OCI-LY7 (cell line): Measurements from ENCODE around the gene KCTD7.
"Not testable (repeated sequence)": the region's sequence is repeated elsewhere in the genome, so short reads cannot be mapped to it uniquely, and the experiment has no call there.

Source experiments
- EZH2phosphoT487 ChIP-seq: fragments of 200-600 bp; sonication (generic); IDR thresholded peaks from 2 replicates; pipeline ENCODE4 v1.6.1; 2018; ENCODE audit warnings: low read depth, borderline replicate concordance, mild to moderate bottlenecking, mixed run types, antibody characterized with exemption, low read length, moderate library complexity, mixed read lengths
- TF ChIP-seq, protein P1 (sequence below): fragments of 200-600 bp; sonication (generic); conservative IDR thresholded peaks from 2 replicates; pipeline ENCODE4 v1.5.1; 2014; ENCODE audit warnings: mild to moderate bottlenecking, antibody characterized with exemption, low read length, moderate library complexity, mixed read lengths

DNA sequence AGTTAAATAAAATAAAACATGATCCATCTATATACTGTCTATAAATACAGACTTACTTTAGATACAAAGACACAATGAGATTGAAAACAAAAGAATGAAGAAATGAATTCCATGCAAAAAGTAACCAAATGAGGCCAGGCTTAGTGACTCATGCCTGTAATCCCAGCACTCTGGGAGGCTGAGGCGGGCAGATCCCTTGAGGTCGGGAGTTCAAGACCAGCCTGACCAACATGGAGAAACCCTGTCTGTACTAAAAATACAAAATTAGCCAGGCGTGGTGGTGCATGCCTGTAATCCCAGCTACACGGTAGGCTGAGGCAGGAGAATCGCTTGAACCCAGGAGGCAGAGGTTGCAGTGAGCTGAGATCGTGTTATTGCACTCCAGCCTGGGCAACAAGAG is 59.0 kb downstream of the KCTD7 start:
- TF ChIP-seq, protein P1, sequence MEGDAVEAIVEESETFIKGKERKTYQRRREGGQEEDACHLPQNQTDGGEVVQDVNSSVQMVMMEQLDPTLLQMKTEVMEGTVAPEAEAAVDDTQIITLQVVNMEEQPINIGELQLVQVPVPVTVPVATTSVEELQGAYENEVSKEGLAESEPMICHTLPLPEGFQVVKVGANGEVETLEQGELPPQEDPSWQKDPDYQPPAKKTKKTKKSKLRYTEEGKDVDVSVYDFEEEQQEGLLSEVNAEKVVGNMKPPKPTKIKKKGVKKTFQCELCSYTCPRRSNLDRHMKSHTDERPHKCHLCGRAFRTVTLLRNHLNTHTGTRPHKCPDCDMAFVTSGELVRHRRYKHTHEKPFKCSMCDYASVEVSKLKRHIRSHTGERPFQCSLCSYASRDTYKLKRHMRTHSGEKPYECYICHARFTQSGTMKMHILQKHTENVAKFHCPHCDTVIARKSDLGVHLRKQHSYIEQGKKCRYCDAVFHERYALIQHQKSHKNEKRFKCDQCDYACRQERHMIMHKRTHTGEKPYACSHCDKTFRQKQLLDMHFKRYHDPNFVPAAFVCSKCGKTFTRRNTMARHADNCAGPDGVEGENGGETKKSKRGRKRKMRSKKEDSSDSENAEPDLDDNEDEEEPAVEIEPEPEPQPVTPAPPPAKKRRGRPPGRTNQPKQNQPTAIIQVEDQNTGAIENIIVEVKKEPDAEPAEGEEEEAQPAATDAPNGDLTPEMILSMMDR = not testable (repeated sequence)
- TF ChIP-seq EZH2phosphoT487 = not testable (repeated sequence)
